ENCODE results near the gene PPP1R1A. TPM values are rescaled to one million over a fixed set of nuclear protein-coding genes. Genes with fewer than 3 reads are reported as not detected.

PPP1R1A gene
- total and polyA plus RNA-seq, 9 of the 15 experiments (the other 6 are each of a cell fraction or from before 2014, with no cell fraction given) = not detected

- TF ChIP-seq NR0B1 (IDR thresholded peaks at IDR 0.05; ENCODE audit: partially characterized antibody) (no peak), KAT2B (IDR thresholded peaks at IDR 0.05; ENCODE audit: low read depth, low read length) (no peak), HMGN3 (IDR thresholded peaks at IDR 0.05; ENCODE audit: borderline replicate concordance, extremely low read depth, insufficient read length, low read depth, low read length) (no peak), NCOR1 (IDR thresholded peaks at IDR 0.05) (no peak), TEAD4 (IDR thresholded peaks at IDR 0.05; ENCODE audit: low read length) (no peak), TEAD4 (CRISPR knock-in tag; IDR thresholded peaks at IDR 0.05; ENCODE audit: borderline replicate concordance) (no peak)
These were observed 9.2 kb downstream of the PPP1R1A start (continued) for GRCh38 chr12:54579258-54579657.

- in situ Hi-C loops (cut with MboI) = no loop called here
- H3K9me3 ChIP-seq (replicated peaks; ENCODE audit: control insufficient read depth, insufficient read depth, low read depth, low read length) = no peaks in the 10 kb centered on the region
- ChIA-PET POLR2A (interaction anchor here (1.1 to 1.4 kb wide), 2 partner anchors 18 to 23 kb away, joined by 3 to 6 read pairs; no protein-coding TSS in a partner anchor), CTCF (ENCODE audit: low intra/inter-chr PET ratio) (interaction anchor here (0.9 to 1.6 kb wide), 2 partner anchors 380 to 494 kb away, joined by 3 to 4 read pairs; no protein-coding TSS in a partner anchor)
- no peak overlapping the region for H3K9ac ChIP-seq (ENCODE audit: insufficient read depth in 1 of 2, low read depth in 2 of 2, low read length in 2 of 2)
- 8% methylated on average over 7 of the region's 7 CpGs for WGBS (ENCODE audit: insufficient coverage, low coverage, missing lambda C conversion rate)
- DNase-seq (ENCODE audit: extremely low read depth in 1 of 4, low spot score in 3 of 4) (no peak), FAIRE-seq (no peak), ATAC-seq (no peak)
- no peaks in the 10 kb centered on the region for H3K79me2 ChIP-seq (ENCODE audit: control insufficient read depth, insufficient read depth, low read length)
- no TSS peak for BruUV-seq (replicated peaks)
- no peak overlapping the region for H3K4me2 ChIP-seq (ENCODE audit: insufficient read depth, low read length)
- intact Hi-C loops (cut with micrococcal nuclease) = loop anchor here (1.0 kb wide), 1 partner anchor 51 kb away; no protein-coding TSS in a partner anchor
- no peaks in the 10 kb centered on the region for H3K36me3 ChIP-seq (ENCODE audit: control insufficient read depth, insufficient read depth, low read length)
- peaks cover 11 to 43% of the 10 kb centered on the region in 2 experiments for H3K27me3 ChIP-seq (ENCODE audit: control insufficient read depth in 2 of 2, insufficient read depth in 2 of 2, low read length in 2 of 2)
- no peaks in the 10 kb centered on the region for H3K9me1 ChIP-seq (ENCODE audit: control insufficient read depth, insufficient read depth, low read length)
- no peaks in the 10 kb centered on the region; a peak in 1 of 5 replicates for H3K4me1 ChIP-seq (replicated peaks in 1 of 2; ENCODE audit: control insufficient read depth in 2 of 2, insufficient read depth in 2 of 2, low read length in 2 of 2)
- TF ChIP-seq MTA1 (IDR thresholded peaks at IDR 0.05; ENCODE audit: borderline replicate concordance) (no peak), CGGBP1 (CRISPR knock-in tag; IDR thresholded peaks at IDR 0.05) (no peak)
- H3K4me3 ChIP-seq = no peak overlapping the region
- H4K20me1 ChIP-seq (replicated peaks; ENCODE audit: control insufficient read depth, insufficient read depth, low read length) = 0 out of 2 replicates have a peak, but pooled peaks cover 10% of the 10 kb centered on the region
- no peak overlapping the region for H3K27ac ChIP-seq (ENCODE audit: extremely low read depth, low read depth, low read length)
- H2AFZ ChIP-seq (ENCODE audit: low read depth, low read length) = no peak overlapping the region
These were observed 9.7 kb downstream of the PPP1R1A start for GRCh38 chr12:54578778-54579177.
